Measurements from ENCODE around the gene EBPL.

EBPL gene

DNA sequence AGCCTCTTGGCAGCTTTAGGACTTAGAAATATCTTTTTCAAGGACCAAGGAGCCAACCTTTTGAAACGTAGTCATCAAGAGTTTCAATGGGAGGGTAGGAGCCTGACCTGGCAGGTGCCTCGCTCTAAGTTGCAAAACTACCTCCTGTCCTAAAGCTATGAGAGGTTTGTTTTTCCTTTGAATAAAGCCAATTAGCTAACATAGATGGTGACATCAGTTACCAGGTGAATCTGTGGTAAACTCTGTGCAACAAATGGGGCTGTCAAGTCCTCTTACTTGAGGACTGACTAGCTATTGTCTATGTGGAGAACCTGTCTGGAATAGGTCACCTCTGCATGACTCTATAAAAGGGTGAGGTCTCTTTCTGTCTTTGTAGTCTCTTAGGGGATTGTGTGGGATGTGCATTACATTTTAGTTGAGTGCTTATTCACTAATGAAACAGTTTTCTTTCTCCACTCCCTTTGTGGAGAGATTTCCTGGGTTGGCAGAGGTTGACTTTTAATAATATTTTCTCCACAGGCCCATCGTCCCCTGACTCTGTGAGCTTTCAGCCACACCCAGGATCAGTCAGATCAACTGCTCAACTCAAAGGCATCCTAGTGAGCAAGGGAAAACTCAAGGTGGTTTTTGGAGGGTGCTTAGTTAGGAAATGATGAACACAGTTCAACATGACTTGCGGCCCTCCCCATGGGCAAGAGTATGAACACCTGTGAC is 53.1 kb downstream of the EBPL start:
- Histone ChIP-seq H3K4me3 (ENCODE audit: control insufficient read depth in 1 of 7, extremely low read depth in 1 of 7, insufficient read depth in 4 of 7, low read depth in 2 of 7, low read length in 6 of 7) (no peak overlapping the region), H3K27me3 (replicated peaks in 2 of 5; ENCODE audit: control insufficient read depth in 4 of 5, insufficient read depth in 5 of 5, low read length in 4 of 5) (no peaks in the 10 kb centered on the region), H3K27ac (ENCODE audit: insufficient read depth in 1 of 2, low read depth in 1 of 2, low read length in 2 of 2, poor library complexity in 1 of 2, severe bottlenecking in 2 of 2) (no peak overlapping the region), H3K36me3 (ENCODE audit: control insufficient read depth in 4 of 4, insufficient read depth in 4 of 4, low read length in 3 of 4) (peaks cover 0 to 6% (median 1%) of the 10 kb centered on the region in 4 experiments), H3K4me1 (ENCODE audit: control extremely low read depth in 1 of 4, control insufficient read depth in 4 of 4, insufficient read depth in 4 of 4, low read length in 3 of 4) (peaks cover 13 to 43% (median 29%) of the 10 kb centered on the region in 4 experiments), H3K9me3 (ENCODE audit: control extremely low read depth in 1 of 5, control insufficient read depth in 4 of 5, insufficient read depth in 2 of 5, low read depth in 1 of 5, low read length in 4 of 5) (no peaks in the 10 kb centered on the region)
- 90% methylated on average over 2 of the region's 4 CpGs for WGBS (ENCODE audit: insufficient coverage)
- ChIA-PET POLR2A (no interaction called here), CTCF (interaction anchor here (5.8 kb wide), 1 partner anchor 9 kb away, joined by 29 read pairs; the partner anchor contains the start of gene ARL11)
- no peak for DNase-seq

DNA sequence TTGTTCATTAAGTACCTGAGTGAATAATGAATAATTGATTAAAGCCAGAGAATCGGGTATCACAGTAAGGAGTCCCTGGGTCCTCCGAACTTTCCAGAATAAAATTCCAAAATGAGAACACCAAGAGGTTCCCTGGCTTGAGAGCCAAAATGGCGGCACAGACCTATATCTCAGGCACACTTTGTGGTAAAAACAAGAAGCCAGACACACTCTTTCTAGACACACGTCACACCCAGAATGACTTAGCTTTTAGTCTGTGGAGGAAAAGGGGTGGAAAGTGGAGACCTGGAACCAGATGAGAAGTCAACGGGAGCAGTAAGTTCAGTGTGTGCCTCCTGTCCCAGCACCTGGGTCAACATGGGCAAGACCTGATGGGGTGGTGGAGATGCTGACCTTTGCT is 54.6 kb downstream of the EBPL start:
- POLR2A ChIA-PET, result no interaction called here
- Histone ChIP-seq H3K27ac (ENCODE audit: insufficient read depth in 1 of 2, low read depth in 1 of 2, low read length in 2 of 2, poor library complexity in 1 of 2, severe bottlenecking in 2 of 2) (no peak overlapping the region), H3K4me3 (ENCODE audit: control insufficient read depth in 1 of 7, extremely low read depth in 1 of 7, insufficient read depth in 4 of 7, low read depth in 2 of 7, low read length in 6 of 7) (peak overlapping the region in 1 of 7 experiments; percentile 74), H3K27me3 (replicated peaks in 2 of 5; ENCODE audit: control insufficient read depth in 4 of 5, insufficient read depth in 5 of 5, low read length in 4 of 5) (no peaks in the 10 kb centered on the region), H3K36me3 (ENCODE audit: control insufficient read depth in 4 of 4, insufficient read depth in 4 of 4, low read length in 3 of 4) (peaks cover 2 to 6% (median 4%) of the 10 kb centered on the region in 4 experiments), H3K4me1 (ENCODE audit: control extremely low read depth in 1 of 4, control insufficient read depth in 4 of 4, insufficient read depth in 4 of 4, low read length in 3 of 4) (peaks cover 7 to 29% (median 17%) of the 10 kb centered on the region in 4 experiments), H3K9me3 (ENCODE audit: control extremely low read depth in 1 of 5, control insufficient read depth in 4 of 5, insufficient read depth in 2 of 5, low read depth in 1 of 5, low read length in 4 of 5) (no peaks in the 10 kb centered on the region)
- DNase-seq, result no peak
- whole genome bisulfite sequencing (ENCODE audit: insufficient coverage), result 98% methylated on average over 4 of the region's 5 CpGs
- CTCF ChIA-PET, result no interaction called here

DNA sequence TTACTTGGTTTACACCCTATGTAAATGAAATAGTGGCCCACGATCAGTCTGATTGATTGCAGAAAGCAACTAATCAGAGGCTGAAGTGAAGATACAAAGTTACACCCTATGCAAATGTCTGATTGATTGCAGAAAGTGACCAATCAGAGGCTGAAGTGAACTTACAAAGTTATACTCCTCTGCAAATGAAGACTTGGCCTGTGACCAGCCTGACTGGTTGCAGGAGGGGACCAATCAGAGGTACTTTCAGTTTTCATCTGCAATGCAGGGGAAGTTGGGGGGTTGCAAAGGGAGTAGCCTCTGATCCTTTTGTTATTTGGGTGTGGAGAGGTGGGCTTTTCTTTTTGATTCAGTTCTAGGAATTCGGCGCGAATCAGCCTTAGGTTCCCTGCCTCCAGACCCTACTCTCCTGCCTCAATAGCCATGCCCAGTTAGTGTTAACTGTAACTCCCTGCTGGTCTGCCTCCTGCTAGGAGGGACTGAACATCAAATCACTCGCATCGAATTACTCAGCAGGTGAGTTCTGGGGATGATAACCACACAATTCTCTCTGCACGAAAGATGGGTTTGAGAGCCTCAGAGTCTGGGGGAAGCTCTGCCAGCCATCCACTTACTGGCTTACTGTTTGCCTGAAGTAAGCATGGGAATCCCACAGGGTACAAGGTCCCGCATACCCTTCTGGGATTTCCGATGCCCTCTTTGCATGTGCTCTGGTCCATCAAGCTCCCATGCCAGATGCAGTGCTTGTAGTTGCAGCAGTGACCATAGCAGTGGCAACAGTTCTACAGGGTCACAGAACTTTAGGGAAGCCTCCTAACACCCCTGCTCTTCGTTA is 55.5 kb downstream of the EBPL start:
- 48% methylated on average over 10 of the region's 10 CpGs for WGBS (ENCODE audit: insufficient coverage)
- CTCF ChIA-PET, result no interaction called here
- peaks cover 3 to 9% (median 6%) of the 10 kb centered on the region in 4 experiments for H3K36me3 ChIP-seq (ENCODE audit: control insufficient read depth in 4 of 4, insufficient read depth in 4 of 4, low read length in 3 of 4)
- H3K4me1 ChIP-seq (ENCODE audit: control extremely low read depth in 1 of 4, control insufficient read depth in 4 of 4, insufficient read depth in 4 of 4, low read length in 3 of 4), result peaks cover 6 to 23% (median 9%) of the 10 kb centered on the region in 4 experiments
- H3K27ac ChIP-seq (ENCODE audit: insufficient read depth in 1 of 2, low read depth in 1 of 2, low read length in 2 of 2, poor library complexity in 1 of 2, severe bottlenecking in 2 of 2), result peak overlapping the region in 1 of 2 experiments; percentile 65
- peak; percentile 67 to 92 (median 90) for DNase-seq
- H3K4me3 ChIP-seq (ENCODE audit: control insufficient read depth in 1 of 7, extremely low read depth in 1 of 7, insufficient read depth in 4 of 7, low read depth in 2 of 7, low read length in 6 of 7), result peak overlapping the region in 5 of 7 experiments; percentile 60 to 74 (median 64)
- POLR2A ChIA-PET, result no interaction called here
- peaks cover 0 to under 1% (median 0%) of the 10 kb centered on the region in 5 experiments for H3K9me3 ChIP-seq (ENCODE audit: control extremely low read depth in 1 of 5, control insufficient read depth in 4 of 5, insufficient read depth in 2 of 5, low read depth in 1 of 5, low read length in 4 of 5)
- H3K27me3 ChIP-seq (replicated peaks in 2 of 5; ENCODE audit: control insufficient read depth in 4 of 5, insufficient read depth in 5 of 5, low read length in 4 of 5), result no peaks in the 10 kb centered on the region

DNA sequence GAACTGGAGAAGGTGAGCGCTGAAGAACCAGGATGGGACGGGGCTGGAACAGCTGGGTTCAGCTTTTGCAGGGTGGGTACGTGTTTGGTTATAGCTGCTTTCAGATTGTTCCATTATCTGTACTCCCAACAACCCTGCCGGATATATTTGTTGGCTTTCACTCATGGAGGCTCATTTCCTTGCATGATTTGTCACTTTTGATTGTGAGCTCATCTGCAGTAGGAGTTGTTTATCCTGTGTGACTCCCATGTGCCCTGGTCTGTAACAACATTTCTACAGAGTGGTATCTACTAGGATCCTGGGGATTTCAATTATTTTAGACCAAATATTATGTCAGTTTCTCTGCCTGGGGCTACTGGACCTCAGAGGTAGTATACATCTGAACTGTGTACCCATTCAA is 57.6 kb downstream of the EBPL start:
- ChIA-PET POLR2A (no interaction called here), CTCF (interaction anchor here (0.9 kb wide), 1 partner anchor 11 kb away, joined by 3 read pairs; no protein-coding TSS in a partner anchor)
- no peak overlapping the region for H3K27ac ChIP-seq (ENCODE audit: insufficient read depth in 1 of 2, low read depth in 1 of 2, low read length in 2 of 2, poor library complexity in 1 of 2, severe bottlenecking in 2 of 2)
- peaks cover 0 to 2% (median 0%) of the 10 kb centered on the region in 5 experiments for H3K9me3 ChIP-seq (ENCODE audit: control extremely low read depth in 1 of 5, control insufficient read depth in 4 of 5, insufficient read depth in 2 of 5, low read depth in 1 of 5, low read length in 4 of 5)
- H3K36me3 ChIP-seq (ENCODE audit: control insufficient read depth in 4 of 4, insufficient read depth in 4 of 4, low read length in 3 of 4), result peaks cover 3 to 15% (median 7%) of the 10 kb centered on the region in 4 experiments
- 94% methylated on average over 2 of the region's 4 CpGs for WGBS (ENCODE audit: insufficient coverage)
- H3K4me3 ChIP-seq (ENCODE audit: control insufficient read depth in 1 of 7, extremely low read depth in 1 of 7, insufficient read depth in 4 of 7, low read depth in 2 of 7, low read length in 6 of 7), result no peak overlapping the region
- DNase-seq, result no peak
- H3K27me3 ChIP-seq (replicated peaks in 2 of 5; ENCODE audit: control insufficient read depth in 4 of 5, insufficient read depth in 5 of 5, low read length in 4 of 5), result no peaks in the 10 kb centered on the region
- H3K4me1 ChIP-seq (ENCODE audit: control extremely low read depth in 1 of 4, control insufficient read depth in 4 of 4, insufficient read depth in 4 of 4, low read length in 3 of 4), result peaks cover 12 to 41% (median 18%) of the 10 kb centered on the region in 4 experiments

DNA sequence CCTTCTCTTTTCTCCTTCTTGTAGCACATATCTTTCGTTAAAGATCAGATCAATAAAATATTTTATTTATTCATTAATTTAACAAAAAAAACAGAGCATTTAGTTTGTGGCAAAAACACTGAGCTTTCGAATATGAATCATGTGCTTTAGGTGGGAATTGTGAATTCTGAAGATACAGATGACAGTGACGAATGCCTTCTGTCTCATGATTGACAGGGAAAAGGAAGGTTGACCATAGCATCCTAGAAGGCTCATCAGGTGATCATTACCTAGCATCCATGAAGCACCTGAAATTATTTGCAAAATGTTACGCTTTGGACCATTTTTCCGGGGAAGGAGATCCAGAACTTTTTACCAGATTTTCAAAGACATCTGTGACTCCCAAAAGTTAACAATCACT is 59.1 kb downstream of the EBPL start:
- POLR2A ChIA-PET, result no interaction called here
- DNase-seq, result no peak
- H3K9me3 ChIP-seq (ENCODE audit: control extremely low read depth in 1 of 5, control insufficient read depth in 4 of 5, insufficient read depth in 2 of 5, low read depth in 1 of 5, low read length in 4 of 5), result peaks cover 0 to 2% (median 0%) of the 10 kb centered on the region in 5 experiments
- no peaks in the 10 kb centered on the region for H3K27me3 ChIP-seq (replicated peaks in 2 of 5; ENCODE audit: control insufficient read depth in 4 of 5, insufficient read depth in 5 of 5, low read length in 4 of 5)
- no peak overlapping the region for H3K27ac ChIP-seq (ENCODE audit: insufficient read depth in 1 of 2, low read depth in 1 of 2, low read length in 2 of 2, poor library complexity in 1 of 2, severe bottlenecking in 2 of 2)
- no peak overlapping the region for H3K4me3 ChIP-seq (ENCODE audit: control insufficient read depth in 1 of 7, extremely low read depth in 1 of 7, insufficient read depth in 4 of 7, low read depth in 2 of 7, low read length in 6 of 7)
- peaks cover 12 to 51% (median 25%) of the 10 kb centered on the region in 4 experiments for H3K4me1 ChIP-seq (ENCODE audit: control extremely low read depth in 1 of 4, control insufficient read depth in 4 of 4, insufficient read depth in 4 of 4, low read length in 3 of 4)
- H3K36me3 ChIP-seq (ENCODE audit: control insufficient read depth in 4 of 4, insufficient read depth in 4 of 4, low read length in 3 of 4), result peaks cover 3 to 15% (median 7%) of the 10 kb centered on the region in 4 experiments
- 95% methylated on average over 4 of the region's 5 CpGs for WGBS (ENCODE audit: insufficient coverage)
- CTCF ChIA-PET, result interaction anchor here (0.7 kb wide), 1 partner anchor 20 kb away, joined by 3 read pairs; no protein-coding TSS in a partner anchor

DNA sequence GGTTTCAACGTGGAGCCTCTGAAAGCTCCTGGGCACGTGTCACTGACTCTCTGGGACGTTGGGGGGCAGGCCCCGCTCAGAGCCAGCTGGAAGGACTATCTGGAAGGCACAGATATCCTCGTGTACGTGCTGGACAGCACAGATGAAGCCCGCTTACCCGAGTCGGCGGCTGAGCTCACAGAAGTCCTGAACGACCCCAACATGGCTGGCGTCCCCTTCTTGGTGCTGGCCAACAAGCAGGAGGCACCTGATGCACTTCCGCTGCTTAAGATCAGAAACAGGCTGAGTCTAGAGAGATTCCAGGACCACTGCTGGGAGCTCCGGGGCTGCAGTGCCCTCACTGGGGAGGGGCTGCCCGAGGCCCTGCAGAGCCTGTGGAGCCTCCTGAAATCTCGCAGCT is 60.7 kb downstream of the EBPL start:
- Histone ChIP-seq H3K9me3 (ENCODE audit: control extremely low read depth in 1 of 5, control insufficient read depth in 4 of 5, insufficient read depth in 2 of 5, low read depth in 1 of 5, low read length in 4 of 5) (peaks cover 0 to 2% (median 0%) of the 10 kb centered on the region in 5 experiments), H3K27me3 (replicated peaks in 2 of 5; ENCODE audit: control insufficient read depth in 4 of 5, insufficient read depth in 5 of 5, low read length in 4 of 5) (no peaks in the 10 kb centered on the region), H3K36me3 (ENCODE audit: control insufficient read depth in 4 of 4, insufficient read depth in 4 of 4, low read length in 3 of 4) (peaks cover 2 to 15% (median 7%) of the 10 kb centered on the region in 4 experiments), H3K4me1 (ENCODE audit: control extremely low read depth in 1 of 4, control insufficient read depth in 4 of 4, insufficient read depth in 4 of 4, low read length in 3 of 4) (peaks cover 7 to 39% (median 23%) of the 10 kb centered on the region in 4 experiments), H3K4me3 (ENCODE audit: control insufficient read depth in 1 of 7, extremely low read depth in 1 of 7, insufficient read depth in 4 of 7, low read depth in 2 of 7, low read length in 6 of 7) (peak overlapping the region in 1 of 7 experiments; percentile 11), H3K27ac (ENCODE audit: insufficient read depth in 1 of 2, low read depth in 1 of 2, low read length in 2 of 2, poor library complexity in 1 of 2, severe bottlenecking in 2 of 2) (no peak overlapping the region)
- 94% methylated on average over 16 of the region's 16 CpGs for WGBS (ENCODE audit: insufficient coverage)
- CTCF ChIA-PET, result interaction anchor here (1.0 to 4.6 kb wide), 4 partner anchors 10 to 297 kb away, joined by 3 to 29 read pairs (median 4); no protein-coding TSS in a partner anchor
- no peak for DNase-seq
- POLR2A ChIA-PET, result no interaction called here

Data from common myeloid progenitor, CD34-positive (primary cell).